Neural progenitor cell (in vitro differentiated cells): ENCODE measurements around the gene AP2A1. TPM values are rescaled to one million over a fixed set of nuclear protein-coding genes. Genes with fewer than 3 reads are reported as not detected.

Source experiments
- DNase-seq: peaks from one replicate; pipeline ENCODE4 v3.0.0-alpha.2; 2016; ENCODE audit warnings: low spot score
- H2AFZ ChIP-seq: fragments of 200-600 bp; sonication (generic); replicated peaks from 2 replicates; pipeline ENCODE4 v1.6.1; 2016; ENCODE audit warnings: antibody characterized with exemption
- H3F3A ChIP-seq: fragments of 200-600 bp; sonication (generic); 2 replicates; pipeline ENCODE4 v1.6.1; 2016; ENCODE audit warnings: antibody characterized with exemption, low read depth
- H3K27ac ChIP-seq: fragments of 200-600 bp; sonication (generic); 2 replicates; pipeline ENCODE4 v1.5.1; 2016; ENCODE audit warnings: mild to moderate bottlenecking
- H3K27me3 ChIP-seq: fragments of 200-600 bp; sonication (generic); 2 replicates; pipeline ENCODE4 v1.6.1; 2016; ENCODE audit warnings: mild to moderate bottlenecking, moderate library complexity
- H3K36me3 ChIP-seq: fragments of 200-600 bp; sonication (generic); 2 replicates; pipeline ENCODE4 v1.5.1; 2016
- H3K4me1 ChIP-seq: fragments of 200-600 bp; sonication (generic); 2 replicates; pipeline ENCODE4 v1.6.1; 2016; ENCODE audit warnings: mixed run types
- H3K4me2 ChIP-seq: fragments of 200-600 bp; sonication (generic); 2 replicates; pipeline ENCODE4 v1.6.1; 2016
- H3K4me3 ChIP-seq: fragments of 200-600 bp; sonication (generic); 2 replicates; pipeline ENCODE4 v1.5.1; 2016
- H3K79me2 ChIP-seq: fragments of 200-600 bp; sonication (generic); 2 replicates; pipeline ENCODE4 v1.6.1; 2016; ENCODE audit warnings: low read depth
- H3K9ac ChIP-seq: fragments of 200-600 bp; sonication (generic); 2 replicates; pipeline ENCODE4 v1.6.1; 2016
- H3K9me3 ChIP-seq: fragments of 200-600 bp; sonication (generic); 2 replicates; pipeline ENCODE4 v1.5.1; 2016; ENCODE audit warnings: low read depth
- H4K20me1 ChIP-seq: fragments of 200-600 bp; sonication (generic); 2 replicates; pipeline ENCODE4 v1.6.1; 2016; ENCODE audit warnings: low read depth
- H3K27ac Mint-ChIP-seq: 3 replicates; pipeline ENCODE4 v1.8.0; 2021; ENCODE audit warnings: mixed read lengths
- H3K27me3 Mint-ChIP-seq: 2 replicates; pipeline ENCODE4 v1.8.0; 2022; ENCODE audit warnings: low read depth, mild to moderate bottlenecking, inconsistent platforms, moderate library complexity, mixed read lengths; ENCODE audit not compliant: insufficient read depth
- H3K36me3 Mint-ChIP-seq: 3 replicates; pipeline ENCODE4 v1.8.0; 2021; ENCODE audit warnings: mixed read lengths
- H3K4me1 Mint-ChIP-seq: 3 replicates; pipeline ENCODE4 v1.8.0; 2021; ENCODE audit warnings: mixed read lengths
- H3K4me3 Mint-ChIP-seq: 3 replicates; pipeline ENCODE4 v1.8.0; 2021; ENCODE audit warnings: mild to moderate bottlenecking, moderate library complexity, mixed read lengths
- H3K9me3 Mint-ChIP-seq: 3 replicates; pipeline ENCODE4 v1.8.0; 2020; ENCODE audit warnings: mixed read lengths
- EZH2 ChIP-seq: fragments of 200-600 bp; sonication (generic); IDR thresholded peaks from 2 replicates; pipeline ENCODE4 v1.6.1; 2017; ENCODE audit warnings: antibody characterized with exemption, mild to moderate bottlenecking, moderate library complexity
- EZH2phosphoT487 ChIP-seq: fragments of 200-600 bp; sonication (generic); IDR thresholded peaks from 2 replicates; pipeline ENCODE4 v1.6.1; 2017; ENCODE audit warnings: antibody characterized with exemption
- total RNA-seq: library from RNA; depleted of rRNA; stranded (reverse); fragments of >200 nt; gene quantifications from 2 replicates; pipeline ENCODE4 v1.2.3, GENCODE V29; 2015; ENCODE audit warnings: low replicate concordance
- TF ChIP-seq, protein P1 (sequence below): fragments of 200-600 bp; sonication (generic); IDR thresholded peaks from 2 replicates; pipeline ENCODE4 v1.5.1; 2017; ENCODE audit warnings: antibody characterized with exemption, mild to moderate bottlenecking

AP2A1 gene
- total RNA-seq, 1 donor from 2014 or later: 61.6 TPM

DNA sequence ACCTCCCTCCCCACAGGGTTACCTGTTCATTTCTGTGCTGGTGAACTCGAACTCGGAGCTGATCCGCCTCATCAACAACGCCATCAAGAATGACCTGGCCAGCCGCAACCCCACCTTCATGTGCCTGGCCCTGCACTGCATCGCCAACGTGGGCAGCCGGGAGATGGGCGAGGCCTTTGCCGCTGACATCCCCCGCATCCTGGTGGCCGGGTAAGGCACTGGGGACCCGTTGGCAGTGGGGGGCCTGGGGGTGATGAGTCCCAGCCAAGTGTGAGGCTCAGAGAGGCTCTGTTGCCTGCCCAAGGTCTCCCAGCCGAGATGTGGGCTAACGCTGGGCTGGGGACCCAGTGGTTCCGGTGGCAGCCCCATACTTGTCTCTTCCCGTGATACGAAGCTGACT, 15.7 kb downstream of the AP2A1 start:
- H3K4me1 ChIP-seq: no peaks in the 10 kb centered on the region
- peaks cover 16% of the 10 kb centered on the region for H3K4me1 Mint-ChIP-seq
- no peak overlapping the region for H3K4me2 ChIP-seq
- no peaks in the 10 kb centered on the region for H3K9me3 Mint-ChIP-seq
- H3K27me3 Mint-ChIP-seq: no peaks in the 10 kb centered on the region
- TF ChIP-seq EZH2phosphoT487 (no peak), EZH2 (no peak)
- TF ChIP-seq, protein P1, sequence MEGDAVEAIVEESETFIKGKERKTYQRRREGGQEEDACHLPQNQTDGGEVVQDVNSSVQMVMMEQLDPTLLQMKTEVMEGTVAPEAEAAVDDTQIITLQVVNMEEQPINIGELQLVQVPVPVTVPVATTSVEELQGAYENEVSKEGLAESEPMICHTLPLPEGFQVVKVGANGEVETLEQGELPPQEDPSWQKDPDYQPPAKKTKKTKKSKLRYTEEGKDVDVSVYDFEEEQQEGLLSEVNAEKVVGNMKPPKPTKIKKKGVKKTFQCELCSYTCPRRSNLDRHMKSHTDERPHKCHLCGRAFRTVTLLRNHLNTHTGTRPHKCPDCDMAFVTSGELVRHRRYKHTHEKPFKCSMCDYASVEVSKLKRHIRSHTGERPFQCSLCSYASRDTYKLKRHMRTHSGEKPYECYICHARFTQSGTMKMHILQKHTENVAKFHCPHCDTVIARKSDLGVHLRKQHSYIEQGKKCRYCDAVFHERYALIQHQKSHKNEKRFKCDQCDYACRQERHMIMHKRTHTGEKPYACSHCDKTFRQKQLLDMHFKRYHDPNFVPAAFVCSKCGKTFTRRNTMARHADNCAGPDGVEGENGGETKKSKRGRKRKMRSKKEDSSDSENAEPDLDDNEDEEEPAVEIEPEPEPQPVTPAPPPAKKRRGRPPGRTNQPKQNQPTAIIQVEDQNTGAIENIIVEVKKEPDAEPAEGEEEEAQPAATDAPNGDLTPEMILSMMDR: no peak
- H3K36me3 Mint-ChIP-seq: peaks cover 22% of the 10 kb centered on the region
- no peak overlapping the region for H2AFZ ChIP-seq
- no peak overlapping the region for H3K9ac ChIP-seq
- H3K27ac Mint-ChIP-seq: no peak overlapping the region
- no peaks in the 10 kb centered on the region for H3K36me3 ChIP-seq
- no peaks in the 10 kb centered on the region for H3F3A ChIP-seq
- H3K4me3 Mint-ChIP-seq: no peak overlapping the region
- no peaks in the 10 kb centered on the region for H3K9me3 ChIP-seq
- H4K20me1 ChIP-seq: peaks cover 5% of the 10 kb centered on the region
- peaks cover 7% of the 10 kb centered on the region for H3K79me2 ChIP-seq
- no peak for DNase-seq
- H3K27ac ChIP-seq: no peak overlapping the region
- no peaks in the 10 kb centered on the region for H3K27me3 ChIP-seq
- no peak overlapping the region for H3K4me3 ChIP-seq

DNA sequence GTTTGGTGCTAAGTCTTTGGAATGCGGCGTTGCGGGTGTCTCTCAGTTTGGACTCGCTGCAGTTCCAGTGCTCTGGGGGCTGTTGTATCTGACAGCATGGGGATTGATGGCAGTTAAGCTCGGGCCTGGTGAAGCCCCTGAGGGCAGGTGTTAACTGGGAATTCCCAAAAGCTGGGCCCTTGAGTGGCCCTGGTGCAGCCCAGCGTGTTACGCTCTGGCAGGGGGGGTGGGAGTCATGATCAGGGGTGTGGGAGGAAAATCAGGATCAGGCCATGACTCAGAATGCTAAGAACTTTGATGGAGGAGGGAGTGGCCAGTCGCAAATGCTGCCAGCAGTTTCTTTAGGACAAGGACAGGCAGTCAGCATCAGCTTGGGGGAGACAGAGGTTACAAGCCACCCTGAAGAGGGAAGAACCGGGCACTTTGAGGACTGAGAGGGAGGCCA, 19.6 kb downstream of the AP2A1 start:
- peak overlapping the region; percentile 54 for H3K27ac Mint-ChIP-seq
- no peaks in the 10 kb centered on the region for H3K9me3 ChIP-seq
- no peaks in the 10 kb centered on the region for H3K27me3 Mint-ChIP-seq
- no peaks in the 10 kb centered on the region for H3F3A ChIP-seq
- no peak for DNase-seq
- no peaks in the 10 kb centered on the region for H3K36me3 ChIP-seq
- no peak overlapping the region for H3K4me3 ChIP-seq
- peaks cover under 1% of the 10 kb centered on the region for H4K20me1 ChIP-seq
- H3K36me3 Mint-ChIP-seq: peaks cover 34% of the 10 kb centered on the region
- H3K79me2 ChIP-seq: no peaks in the 10 kb centered on the region
- H3K4me1 ChIP-seq: no peaks in the 10 kb centered on the region
- no peak overlapping the region for H2AFZ ChIP-seq
- TF ChIP-seq EZH2phosphoT487 (no peak), EZH2 (no peak)
- TF ChIP-seq, protein P1: no peak
- no peak overlapping the region for H3K4me2 ChIP-seq
- H3K9ac ChIP-seq: no peak overlapping the region
- peaks cover 11% of the 10 kb centered on the region for H3K4me1 Mint-ChIP-seq
- no peaks in the 10 kb centered on the region for H3K27me3 ChIP-seq
- H3K27ac ChIP-seq: no peak overlapping the region
- H3K9me3 Mint-ChIP-seq: no peaks in the 10 kb centered on the region
- no peak overlapping the region for H3K4me3 Mint-ChIP-seq

DNA sequence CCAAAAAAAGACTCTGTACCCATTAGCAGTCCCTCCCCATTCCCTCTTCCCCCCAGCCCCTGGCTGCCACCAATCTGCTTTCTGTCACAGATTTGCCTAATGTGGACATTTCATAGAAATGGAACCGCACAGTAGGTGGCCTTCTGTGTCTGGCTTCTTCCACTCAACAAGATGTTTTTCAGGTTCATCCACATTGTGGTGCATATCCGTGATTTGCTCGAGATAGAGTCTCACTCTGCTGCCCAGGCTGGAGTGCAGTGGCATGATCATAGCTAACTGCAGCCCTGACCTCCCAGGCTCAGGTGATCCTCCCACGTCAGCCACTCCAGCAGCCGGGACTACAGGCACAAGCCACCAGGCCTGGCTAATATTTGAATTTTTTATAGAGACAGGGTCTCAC, 20.9 kb downstream of the AP2A1 start:
- no peaks in the 10 kb centered on the region for H3K9me3 Mint-ChIP-seq
- H3K36me3 Mint-ChIP-seq: peaks cover 34% of the 10 kb centered on the region
- Histone ChIP-seq H3K9me3 (no peaks in the 10 kb centered on the region), H3K4me2 (no peak overlapping the region), H4K20me1 (no peaks in the 10 kb centered on the region), H3K4me3 (no peak overlapping the region), H3F3A (no peaks in the 10 kb centered on the region), H3K27me3 (no peaks in the 10 kb centered on the region), H2AFZ (no peak overlapping the region), H3K9ac (no peak overlapping the region), H3K27ac (no peak overlapping the region), H3K4me1 (no peaks in the 10 kb centered on the region), H3K36me3 (no peaks in the 10 kb centered on the region), H3K79me2 (no peaks in the 10 kb centered on the region)
- H3K4me1 Mint-ChIP-seq: peaks cover 11% of the 10 kb centered on the region
- TF ChIP-seq, protein P1: no peak
- no peak for TF ChIP-seq EZH2
- no peak for TF ChIP-seq EZH2phosphoT487
- no peak for DNase-seq
- no peak overlapping the region for H3K4me3 Mint-ChIP-seq
- no peaks in the 10 kb centered on the region for H3K27me3 Mint-ChIP-seq
- no peak overlapping the region for H3K27ac Mint-ChIP-seq

DNA sequence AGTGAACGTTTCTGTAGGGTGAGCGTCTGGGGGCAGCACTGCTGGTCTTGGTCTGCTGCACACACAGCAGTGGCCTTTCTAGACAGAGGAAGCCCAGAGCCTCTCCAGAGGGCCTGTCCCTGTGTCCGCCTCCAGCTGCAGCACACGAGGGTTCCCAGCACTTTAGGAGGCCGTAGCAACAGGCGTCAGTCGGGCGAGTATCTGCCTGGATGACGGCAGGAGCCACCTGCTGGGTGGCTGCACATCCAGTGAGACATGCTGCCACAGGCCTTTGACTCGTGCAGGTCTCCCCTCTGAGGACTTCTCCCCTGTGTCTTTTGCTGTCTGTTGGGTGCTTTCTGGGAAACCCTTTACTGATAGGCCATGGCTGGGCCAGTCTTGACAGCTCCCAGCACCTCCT, 22.1 kb downstream of the AP2A1 start:
- H3K9me3 ChIP-seq: no peaks in the 10 kb centered on the region
- no peaks in the 10 kb centered on the region for H3K4me1 ChIP-seq
- H3K27ac ChIP-seq: no peak overlapping the region
- Mint-ChIP-seq H3K27ac (peak overlapping the region; percentile 20), H3K36me3 (peaks cover 29% of the 10 kb centered on the region), H3K4me1 (peaks cover 11% of the 10 kb centered on the region), H3K27me3 (no peaks in the 10 kb centered on the region), H3K4me3 (no peak overlapping the region), H3K9me3 (no peaks in the 10 kb centered on the region)
- TF ChIP-seq, protein P1: no peak
- DNase-seq: no peak
- H3K4me3 ChIP-seq: no peak overlapping the region
- no peak overlapping the region for H2AFZ ChIP-seq
- no peaks in the 10 kb centered on the region for H3K27me3 ChIP-seq
- no peaks in the 10 kb centered on the region for H3K36me3 ChIP-seq
- no peaks in the 10 kb centered on the region for H4K20me1 ChIP-seq
- no peaks in the 10 kb centered on the region for H3K79me2 ChIP-seq
- no peak overlapping the region for H3K4me2 ChIP-seq
- no peak overlapping the region for H3K9ac ChIP-seq
- no peaks in the 10 kb centered on the region for H3F3A ChIP-seq
